C4-2B (cell line): ENCODE data around the gene MEP1B.

Experiments used
- CTCF ChIP-seq: fragments of 450-650 bp; conservative IDR thresholded peaks from 2 replicates; pipeline ENCODE4 v1.5.1; 2017; ENCODE audit warnings: mild to moderate bottlenecking
- ZFX ChIP-seq: fragments of 450-650 bp; IDR thresholded peaks from 2 replicates; pipeline ENCODE4 v1.6.1; 2017

- TF ChIP-seq CTCF (no peak), ZFX (no peak)
Observed at GRCh38 chr18:32189790-32190189, at the start of gene MEP1B.
